NCI-H345 (cell line): Measurements from ENCODE around the gene SCFD2.
A peak's percentile ranks its signal among the peaks of the same experiment; 100 is the strongest.
"Not testable (repeated sequence)": the region's sequence is repeated elsewhere in the genome, so short reads cannot be mapped to it uniquely, and the experiment has no call there.

Experiments used
- DNase-seq: peaks from one replicate; lab custom pipeline; 2025; lab: John Stamatoyannopoulos, UW

The SCFD2 gene

GRCh38 chr4:53101191-53101581, 264.7 kb downstream of the SCFD2 start:
- DNase-seq = no peak

GRCh38 chr4:53100501-53101190, 265.2 kb downstream of the SCFD2 start:
- DNase-seq = no peak

- DNase-seq = no peak
Observed at GRCh38 chr4:53098681-53099121, 267.2 kb downstream of the SCFD2 start.

GRCh38 chr4:53094040-53094439, 271.8 kb downstream of the SCFD2 start:
- DNase-seq = no peak

- no peak for DNase-seq
Observed at GRCh38 chr4:53089936-53090729, 275.7 kb downstream of the SCFD2 start.

- DNase-seq = no peak
Observed at GRCh38 chr4:53088152-53088551, 277.7 kb downstream of the SCFD2 start.

GRCh38 chr4:53076374-53076958, 289.4 kb downstream of the SCFD2 start:
- DNase-seq = no peak

- DNase-seq = no peak
Observed at GRCh38 chr4:53075162-53075785, 290.6 kb downstream of the SCFD2 start.

GRCh38 chr4:53068755-53069330, 297.0 kb downstream of the SCFD2 start:
- DNase-seq = no peak

GRCh38 chr4:53067125-53067802, 298.6 kb downstream of the SCFD2 start:
- no peak for DNase-seq

GRCh38 chr4:53066155-53066554, 299.7 kb downstream of the SCFD2 start:
- DNase-seq = no peak

- no peak for DNase-seq
Observed at GRCh38 chr4:53064609-53065008, 301.3 kb downstream of the SCFD2 start.

- DNase-seq = no peak
Observed at GRCh38 chr4:53061091-53061850, 304.6 kb downstream of the SCFD2 start.

GRCh38 chr4:53060278-53060677, 305.6 kb downstream of the SCFD2 start:
- DNase-seq = no peak

- DNase-seq = no peak
Observed at GRCh38 chr4:53059871-53060270, 306.0 kb downstream of the SCFD2 start.

- no peak for DNase-seq
Observed at GRCh38 chr4:53059256-53059655, 306.6 kb downstream of the SCFD2 start.

- no peak for DNase-seq
Observed at GRCh38 chr4:53057679-53058078, 308.2 kb downstream of the SCFD2 start.

- DNase-seq = not testable (repeated sequence)
Observed at GRCh38 chr4:53057108-53057507, 308.8 kb downstream of the SCFD2 start.

GRCh38 chr4:53055716-53056403, 310.0 kb downstream of the SCFD2 start:
- DNase-seq = no peak

GRCh38 chr4:53055274-53055673, 310.6 kb downstream of the SCFD2 start:
- peak; percentile 46 for DNase-seq
